ENCODE results near the gene EPHA3.

DNA sequence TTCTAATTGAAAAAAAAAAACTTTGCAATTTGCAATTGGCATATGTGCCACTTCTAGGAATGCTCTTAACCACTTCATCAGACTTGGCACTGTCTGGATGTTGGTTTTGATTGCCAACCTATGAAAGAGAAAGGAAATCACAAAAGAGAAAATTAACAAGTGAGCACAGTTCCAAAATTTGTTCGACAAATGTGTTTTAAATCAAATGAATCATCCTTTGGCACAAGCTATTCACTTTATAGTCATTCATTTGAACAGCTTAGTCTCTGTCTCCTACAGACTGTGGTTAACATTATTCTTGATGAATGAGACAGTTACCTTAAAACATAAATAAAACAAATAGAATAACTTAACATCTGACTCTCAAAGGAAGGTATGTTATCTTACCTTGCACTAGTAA, 265.0 kb downstream of the EPHA3 start:
- TF ChIP-seq, protein P1, sequence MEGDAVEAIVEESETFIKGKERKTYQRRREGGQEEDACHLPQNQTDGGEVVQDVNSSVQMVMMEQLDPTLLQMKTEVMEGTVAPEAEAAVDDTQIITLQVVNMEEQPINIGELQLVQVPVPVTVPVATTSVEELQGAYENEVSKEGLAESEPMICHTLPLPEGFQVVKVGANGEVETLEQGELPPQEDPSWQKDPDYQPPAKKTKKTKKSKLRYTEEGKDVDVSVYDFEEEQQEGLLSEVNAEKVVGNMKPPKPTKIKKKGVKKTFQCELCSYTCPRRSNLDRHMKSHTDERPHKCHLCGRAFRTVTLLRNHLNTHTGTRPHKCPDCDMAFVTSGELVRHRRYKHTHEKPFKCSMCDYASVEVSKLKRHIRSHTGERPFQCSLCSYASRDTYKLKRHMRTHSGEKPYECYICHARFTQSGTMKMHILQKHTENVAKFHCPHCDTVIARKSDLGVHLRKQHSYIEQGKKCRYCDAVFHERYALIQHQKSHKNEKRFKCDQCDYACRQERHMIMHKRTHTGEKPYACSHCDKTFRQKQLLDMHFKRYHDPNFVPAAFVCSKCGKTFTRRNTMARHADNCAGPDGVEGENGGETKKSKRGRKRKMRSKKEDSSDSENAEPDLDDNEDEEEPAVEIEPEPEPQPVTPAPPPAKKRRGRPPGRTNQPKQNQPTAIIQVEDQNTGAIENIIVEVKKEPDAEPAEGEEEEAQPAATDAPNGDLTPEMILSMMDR (conservative IDR thresholded peaks at IDR 0.05; ENCODE audit: low read length), result no peak
- TF ChIP-seq EZH2phosphoT487 (IDR thresholded peaks at IDR 0.05; ENCODE audit: borderline replicate concordance), result no peak
